ENCODE results near the gene AMT.

DNA sequence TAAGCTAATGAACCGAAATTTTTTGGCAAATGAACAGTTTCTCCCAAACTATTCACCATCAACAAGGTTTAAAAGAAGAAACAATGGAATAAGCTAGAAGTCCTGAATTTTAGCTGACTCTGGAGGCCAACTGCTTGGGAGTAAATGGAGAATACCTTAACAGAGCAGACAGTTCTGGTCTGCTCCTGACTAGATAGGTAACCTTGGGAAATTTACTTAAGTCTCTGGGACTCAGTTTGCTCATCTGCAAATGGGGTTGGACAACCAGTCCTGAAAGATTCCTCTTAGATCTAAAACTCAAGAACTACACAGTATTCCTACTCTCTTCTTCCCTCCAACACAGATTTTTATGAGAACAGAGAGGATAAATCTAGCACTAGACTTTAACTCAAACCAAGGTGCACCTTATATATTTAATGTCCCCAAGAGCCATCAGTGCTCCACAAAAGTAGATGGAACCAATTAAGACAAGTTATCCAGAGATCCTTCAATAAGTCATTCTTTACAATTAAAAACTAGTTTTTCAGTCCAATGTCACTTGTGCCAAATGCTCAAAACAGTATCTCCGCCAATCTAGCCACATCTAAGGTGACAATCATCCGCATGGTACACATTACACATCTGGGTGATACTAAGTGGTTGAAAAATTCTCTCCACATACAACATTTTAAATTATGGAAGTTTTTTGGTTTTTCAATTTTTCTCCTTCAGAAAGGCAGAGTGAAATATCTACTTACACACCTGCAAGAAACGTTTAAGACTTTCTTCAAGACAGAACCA lies 12.0 kb downstream of the AMT start:
- TF ChIP-seq POLR2A (IDR thresholded peaks at IDR 0.05; ENCODE audit: low read depth, low read length) (no peak), POU2F2 (IDR thresholded peaks at IDR 0.05; ENCODE audit: low read depth, low read length) (no peak), TAF1 (IDR thresholded peaks at IDR 0.05; ENCODE audit: low read depth, low read length) (no peak), POLR2AphosphoS5 (IDR thresholded peaks at IDR 0.05; ENCODE audit: low read depth, low read length) (no peak)
